Measurements from ENCODE around the gene KNSTRN. TPM values are rescaled to one million over a fixed set of nuclear protein-coding genes. Genes with fewer than 3 reads are reported as not detected.

The KNSTRN gene
- total RNA-seq, 1 experiment from 2014 or later, result 115 TPM

GRCh38 chr15:40366457-40367370 is 15.8 kb upstream of the KNSTRN start:
- no peak overlapping the region for H3K27ac ChIP-seq (ENCODE audit: low read depth, low read length, poor library complexity, severe bottlenecking)
- BruUV-seq (replicated peaks), result no TSS peak
- no peaks in the 10 kb centered on the region for H3K36me3 ChIP-seq (ENCODE audit: insufficient read depth, low read length, poor library complexity, severe bottlenecking)
- intact Hi-C loops (cut with micrococcal nuclease; ENCODE audit: unreplicated experiment), result no loop called here
- ChIA-PET CTCF (interaction anchor here (0.8 kb wide), 1 partner anchor 12 kb away, joined by 4 read pairs; no protein-coding TSS in a partner anchor), POLR2A (ENCODE audit: low non-redundant PET) (no interaction called here)
- no peak overlapping the region for H3K4me3 ChIP-seq (ENCODE audit: low read depth, low read length, poor library complexity, severe bottlenecking)
- H3K27me3 ChIP-seq (replicated peaks; ENCODE audit: insufficient read depth, low read depth, low read length, poor library complexity), result no peaks in the 10 kb centered on the region
- TF ChIP-seq, protein P1, sequence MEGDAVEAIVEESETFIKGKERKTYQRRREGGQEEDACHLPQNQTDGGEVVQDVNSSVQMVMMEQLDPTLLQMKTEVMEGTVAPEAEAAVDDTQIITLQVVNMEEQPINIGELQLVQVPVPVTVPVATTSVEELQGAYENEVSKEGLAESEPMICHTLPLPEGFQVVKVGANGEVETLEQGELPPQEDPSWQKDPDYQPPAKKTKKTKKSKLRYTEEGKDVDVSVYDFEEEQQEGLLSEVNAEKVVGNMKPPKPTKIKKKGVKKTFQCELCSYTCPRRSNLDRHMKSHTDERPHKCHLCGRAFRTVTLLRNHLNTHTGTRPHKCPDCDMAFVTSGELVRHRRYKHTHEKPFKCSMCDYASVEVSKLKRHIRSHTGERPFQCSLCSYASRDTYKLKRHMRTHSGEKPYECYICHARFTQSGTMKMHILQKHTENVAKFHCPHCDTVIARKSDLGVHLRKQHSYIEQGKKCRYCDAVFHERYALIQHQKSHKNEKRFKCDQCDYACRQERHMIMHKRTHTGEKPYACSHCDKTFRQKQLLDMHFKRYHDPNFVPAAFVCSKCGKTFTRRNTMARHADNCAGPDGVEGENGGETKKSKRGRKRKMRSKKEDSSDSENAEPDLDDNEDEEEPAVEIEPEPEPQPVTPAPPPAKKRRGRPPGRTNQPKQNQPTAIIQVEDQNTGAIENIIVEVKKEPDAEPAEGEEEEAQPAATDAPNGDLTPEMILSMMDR (conservative IDR thresholded peaks at IDR 0.05; ENCODE audit: low read depth, low read length), result no peak
- TF ChIP-seq EZH2 (IDR thresholded peaks at IDR 0.05; ENCODE audit: borderline replicate concordance, low read depth, low read length, poor library complexity, severe bottlenecking), result no peak
- no peak for DNase-seq (ENCODE audit: low spot score)
- H3K4me1 ChIP-seq (ENCODE audit: insufficient read depth, low read length, poor library complexity, severe bottlenecking), result peaks cover 9% of the 10 kb centered on the region
- no peaks in the 10 kb centered on the region for H3K9me3 ChIP-seq (ENCODE audit: low read depth, low read length, poor library complexity, severe bottlenecking)

GRCh38 chr15:40367371-40367685 is 15.2 kb upstream of the KNSTRN start:
- H3K9me3 ChIP-seq (ENCODE audit: low read depth, low read length, poor library complexity, severe bottlenecking), result no peaks in the 10 kb centered on the region
- BruUV-seq (replicated peaks), result no TSS peak
- DNase-seq (ENCODE audit: low spot score), result no peak
- no peaks in the 10 kb centered on the region for H3K27me3 ChIP-seq (replicated peaks; ENCODE audit: insufficient read depth, low read depth, low read length, poor library complexity)
- peaks cover 9% of the 10 kb centered on the region for H3K4me1 ChIP-seq (ENCODE audit: insufficient read depth, low read length, poor library complexity, severe bottlenecking)
- no peaks in the 10 kb centered on the region for H3K36me3 ChIP-seq (ENCODE audit: insufficient read depth, low read length, poor library complexity, severe bottlenecking)
- intact Hi-C loops (cut with micrococcal nuclease; ENCODE audit: unreplicated experiment), result no loop called here
- no peak overlapping the region for H3K27ac ChIP-seq (ENCODE audit: low read depth, low read length, poor library complexity, severe bottlenecking)
- ChIA-PET POLR2A (ENCODE audit: low non-redundant PET) (no interaction called here), CTCF (interaction anchor here (1.2 kb wide), 1 partner anchor 11 kb away, joined by 3 read pairs; no protein-coding TSS in a partner anchor)
- peak overlapping the region; percentile 39 for H3K4me3 ChIP-seq (ENCODE audit: low read depth, low read length, poor library complexity, severe bottlenecking)
- no peak for TF ChIP-seq EZH2 (IDR thresholded peaks at IDR 0.05; ENCODE audit: borderline replicate concordance, low read depth, low read length, poor library complexity, severe bottlenecking)

- peaks cover 9% of the 10 kb centered on the region for H3K4me1 ChIP-seq (ENCODE audit: insufficient read depth, low read length, poor library complexity, severe bottlenecking)
- no TSS peak for BruUV-seq (replicated peaks)
- no peaks in the 10 kb centered on the region for H3K27me3 ChIP-seq (replicated peaks; ENCODE audit: insufficient read depth, low read depth, low read length, poor library complexity)
- H3K27ac ChIP-seq (ENCODE audit: low read depth, low read length, poor library complexity, severe bottlenecking), result peak overlapping the region; percentile 47
- intact Hi-C loops (cut with micrococcal nuclease; ENCODE audit: unreplicated experiment), result no loop called here
- TF ChIP-seq, protein P1 (conservative IDR thresholded peaks at IDR 0.05; ENCODE audit: low read depth, low read length), result peak; percentile 93
- no peak for TF ChIP-seq EZH2 (IDR thresholded peaks at IDR 0.05; ENCODE audit: borderline replicate concordance, low read depth, low read length, poor library complexity, severe bottlenecking)
- DNase-seq (ENCODE audit: low spot score), result peak; percentile 94
- H3K36me3 ChIP-seq (ENCODE audit: insufficient read depth, low read length, poor library complexity, severe bottlenecking), result no peaks in the 10 kb centered on the region
- ChIA-PET POLR2A (ENCODE audit: low non-redundant PET) (no interaction called here), CTCF (interaction anchor here (0.8 to 1.2 kb wide), 2 partner anchors 10 to 28 kb away, joined by 3 to 4 read pairs; partner anchors contain the start of gene CCDC9B)
- peak overlapping the region; percentile 39 for H3K4me3 ChIP-seq (ENCODE audit: low read depth, low read length, poor library complexity, severe bottlenecking)
- H3K9me3 ChIP-seq (ENCODE audit: low read depth, low read length, poor library complexity, severe bottlenecking), result no peaks in the 10 kb centered on the region
Observed at GRCh38 chr15:40367686-40368611, 14.6 kb upstream of the KNSTRN start.
